Measurements from ENCODE around the gene DST.

GRCh38 chr6:56521976-56522375 is 120.7 kb downstream of the DST start:
- TF ChIP-seq CTCF (IDR thresholded peaks at IDR 0.05; ENCODE audit: insufficient read depth, low read length), result no peak
- no peak for TF ChIP-seq REST (IDR thresholded peaks at IDR 0.05; ENCODE audit: insufficient replicate concordance, low read depth)
- no peak for TF ChIP-seq GABPA (IDR thresholded peaks at IDR 0.05; ENCODE audit: low read depth)
- no peak for TF ChIP-seq POLR2AphosphoS5 (IDR thresholded peaks at IDR 0.05; ENCODE audit: low read depth)
